ENCODE data around the gene STPG3.
A peak's percentile ranks its signal among the peaks of the same experiment; 100 is the strongest.

Gene STPG3

DNA sequence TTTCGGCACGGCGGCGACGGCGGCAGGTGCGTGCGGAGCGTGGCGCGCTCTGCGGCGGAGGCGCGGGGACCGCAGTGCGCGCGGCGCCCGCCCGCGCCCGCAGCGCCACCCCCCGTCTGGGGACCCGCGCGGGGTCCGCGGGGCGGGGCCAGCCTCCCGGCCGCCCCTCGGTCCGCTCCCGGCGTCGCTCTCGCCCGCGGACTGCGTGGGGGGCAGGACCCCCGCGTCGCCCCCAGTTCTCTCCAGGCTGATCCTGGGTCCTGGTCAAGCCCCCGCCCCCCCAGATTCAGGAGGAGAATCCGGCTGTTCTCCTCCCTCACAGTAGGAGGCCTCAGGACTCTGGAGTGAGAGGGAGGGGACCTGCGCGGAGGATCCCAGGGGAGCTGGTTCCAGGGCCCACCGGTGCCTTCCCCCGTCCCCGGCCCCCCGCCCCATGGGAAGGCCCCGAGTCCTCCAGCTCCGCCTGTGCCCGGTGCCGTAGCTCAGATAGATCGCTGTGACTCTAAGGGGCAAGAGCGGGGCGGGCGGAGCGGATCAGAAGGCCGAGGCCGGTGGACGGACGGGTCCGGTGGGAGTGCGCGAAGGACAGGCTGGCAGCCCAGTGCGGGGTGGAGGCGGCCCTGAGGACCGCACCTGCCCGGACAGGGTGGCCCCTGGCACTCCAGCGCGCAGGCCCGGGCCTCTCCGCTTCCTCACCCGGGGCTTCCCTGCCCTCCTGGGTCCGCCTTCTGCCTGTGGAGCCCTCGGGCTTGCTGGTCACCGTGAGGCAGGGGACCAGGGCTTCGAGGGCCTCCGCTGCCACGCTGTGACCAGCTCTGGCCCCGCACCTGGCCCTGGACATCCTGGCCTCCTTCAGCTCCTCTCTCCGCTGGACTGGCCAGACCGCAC is 28.7 kb upstream of the STPG3 start, which contains the start of gene RNF208:
Gene RNF208, minus strand, starts transcription at position 51 of the 888 bp plus-strand sequence. CDS start 1,028 bp downstream, outside the sequence.
- DNase-seq (ENCODE audit: low spot score), result peak; percentile 77

DNA sequence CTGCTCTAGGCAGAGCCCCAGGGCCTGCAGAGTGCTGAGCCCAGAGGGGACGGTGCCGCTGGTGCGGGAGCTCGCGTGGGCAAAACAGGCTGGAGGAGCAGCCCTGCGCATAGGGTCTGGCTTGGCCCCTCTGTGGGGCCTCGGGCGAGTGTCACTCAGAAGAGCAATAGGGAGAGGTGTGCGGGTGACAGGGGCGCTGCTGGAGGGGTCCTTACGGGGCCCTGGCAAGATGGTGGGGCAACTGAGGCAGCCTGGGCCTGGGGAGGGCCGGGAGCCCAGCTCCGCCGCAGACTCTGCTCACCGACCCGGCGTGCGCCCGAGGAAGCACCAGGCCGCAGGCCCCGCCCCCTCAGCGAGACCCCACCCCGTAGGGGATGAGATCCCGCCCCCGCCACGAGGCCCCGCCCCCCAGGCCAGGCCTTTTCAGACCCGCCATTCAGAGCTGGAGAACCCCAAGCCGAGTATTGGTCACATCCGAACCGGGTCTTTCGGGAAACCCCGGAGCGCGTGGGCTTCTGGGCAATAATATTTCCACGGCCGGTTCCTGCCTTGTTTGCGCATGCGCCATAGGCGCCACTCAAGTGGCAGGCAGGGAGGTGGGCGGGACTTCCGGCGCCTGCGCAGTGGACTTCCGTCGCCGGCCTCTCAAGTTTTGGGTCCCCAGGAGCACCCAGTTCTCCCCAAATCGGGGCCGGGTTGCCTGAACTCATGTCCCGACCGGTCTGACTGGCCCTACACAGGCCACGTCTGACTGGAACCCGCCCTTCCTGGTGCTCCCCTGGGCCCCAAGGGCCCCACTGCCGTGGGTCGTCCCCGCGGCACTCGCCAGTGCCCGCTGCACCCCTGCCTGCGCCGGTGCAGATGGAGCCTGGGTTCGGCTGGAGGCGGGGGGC is 27.8 kb upstream of the STPG3 start:
- DNase-seq (ENCODE audit: low spot score), result peak; percentile 100

- peak; percentile 87 for DNase-seq (ENCODE audit: low spot score)
Measured at GRCh38 chr9:137224830-137225694, 26.0 kb upstream of the STPG3 start, which contains the start of gene CYSRT1. Gene CYSRT1 (plus strand): TSS chr9:137225174. CDS start chr9:137225622, 448 bp downstream.

GRCh38 chr9:137225699-137226331 is 25.3 kb upstream of the STPG3 start:
- DNase-seq (ENCODE audit: low spot score), result no peak

DNA sequence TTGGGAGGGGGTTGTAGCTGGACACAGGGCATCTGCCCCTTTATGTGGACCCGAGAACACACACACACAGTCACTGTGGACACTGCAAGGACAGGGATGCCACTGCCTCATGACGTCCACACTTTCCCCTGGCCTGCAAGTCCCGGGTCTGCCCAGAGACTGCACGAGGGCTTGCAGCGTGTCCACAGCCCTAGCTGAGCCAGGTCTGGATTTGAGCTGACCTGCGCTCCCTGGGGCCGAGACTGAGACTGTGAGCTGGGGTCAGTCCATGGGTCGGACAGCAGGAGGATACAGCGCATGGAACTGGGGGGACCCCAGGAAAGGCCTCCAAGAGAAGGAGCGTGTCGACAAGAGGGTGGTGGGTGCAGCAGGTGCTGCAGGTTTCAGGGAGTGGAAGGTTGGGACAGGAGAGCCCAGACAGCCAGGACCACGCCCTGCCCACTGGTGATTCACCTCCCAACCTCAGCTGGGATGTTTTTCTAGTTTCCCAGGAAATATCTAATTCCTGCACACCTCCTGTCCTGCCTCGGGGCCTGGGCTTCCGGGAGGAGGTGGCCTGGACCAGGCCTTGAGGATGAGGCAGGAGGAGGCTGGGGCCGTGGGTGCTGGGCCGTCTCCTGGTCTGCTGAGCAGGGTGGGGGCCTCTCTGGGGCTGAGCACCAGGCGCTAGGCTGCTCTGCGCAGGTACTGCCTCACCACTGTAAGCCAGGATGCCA is 24.6 kb upstream of the STPG3 start:
- no peak for DNase-seq (ENCODE audit: low spot score)

- peak; percentile 88 for DNase-seq (ENCODE audit: low spot score)
Measured at GRCh38 chr9:137227054-137227852, 23.8 kb upstream of the STPG3 start, which contains the start of gene RNF224. Gene RNF224 (plus strand): TSS chr9:137227502. CDS start chr9:137228336, 834 bp downstream.

GRCh38 chr9:137227853-137228505 is 23.1 kb upstream of the STPG3 start:
- no peak for DNase-seq (ENCODE audit: low spot score)

GRCh38 chr9:137228506-137228967 is 22.5 kb upstream of the STPG3 start:
- no peak for DNase-seq (ENCODE audit: low spot score)

- no peak for DNase-seq (ENCODE audit: low spot score)
Measured at GRCh38 chr9:137228968-137229896, 21.9 kb upstream of the STPG3 start.

DNA sequence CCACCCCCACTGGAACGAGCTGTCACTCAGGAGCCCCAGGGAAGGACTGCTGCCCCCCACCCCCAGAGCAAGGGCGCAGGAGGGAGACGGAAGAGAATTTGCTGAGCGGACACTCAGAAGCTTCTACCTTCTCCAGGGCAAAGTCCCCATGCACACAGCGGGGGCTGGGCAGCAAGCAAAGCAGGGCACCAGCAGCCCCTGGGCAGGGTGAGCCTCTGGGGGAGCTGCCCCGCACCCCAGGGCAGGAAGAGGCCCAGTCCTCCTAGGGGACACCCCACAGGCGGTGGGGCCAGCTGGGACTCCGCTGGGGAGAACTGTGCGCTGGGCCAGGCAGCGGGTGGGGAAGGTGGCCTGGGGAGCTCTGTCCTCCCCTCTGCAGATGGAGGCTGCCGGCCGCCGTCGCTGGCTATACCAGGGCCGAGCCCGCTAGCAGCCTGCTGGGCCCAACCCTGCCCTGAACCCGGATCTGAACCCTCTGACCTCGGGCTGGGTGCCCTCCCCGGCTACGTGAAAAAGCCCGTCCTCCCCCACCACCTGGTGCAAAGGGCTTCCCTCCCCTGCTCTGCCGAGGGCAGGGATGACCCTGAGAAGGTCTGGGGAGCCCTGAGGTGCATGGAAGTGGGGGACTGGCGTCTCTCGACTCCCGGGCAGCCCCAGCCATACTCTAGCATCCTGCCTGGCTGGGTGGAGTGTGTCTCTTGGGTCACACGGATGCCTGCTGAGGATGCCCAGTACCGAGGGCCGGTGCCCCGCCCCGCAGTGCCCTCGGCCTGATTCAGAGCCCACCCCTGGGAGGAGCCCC is 21.0 kb upstream of the STPG3 start:
- no peak for DNase-seq (ENCODE audit: low spot score)

DNA sequence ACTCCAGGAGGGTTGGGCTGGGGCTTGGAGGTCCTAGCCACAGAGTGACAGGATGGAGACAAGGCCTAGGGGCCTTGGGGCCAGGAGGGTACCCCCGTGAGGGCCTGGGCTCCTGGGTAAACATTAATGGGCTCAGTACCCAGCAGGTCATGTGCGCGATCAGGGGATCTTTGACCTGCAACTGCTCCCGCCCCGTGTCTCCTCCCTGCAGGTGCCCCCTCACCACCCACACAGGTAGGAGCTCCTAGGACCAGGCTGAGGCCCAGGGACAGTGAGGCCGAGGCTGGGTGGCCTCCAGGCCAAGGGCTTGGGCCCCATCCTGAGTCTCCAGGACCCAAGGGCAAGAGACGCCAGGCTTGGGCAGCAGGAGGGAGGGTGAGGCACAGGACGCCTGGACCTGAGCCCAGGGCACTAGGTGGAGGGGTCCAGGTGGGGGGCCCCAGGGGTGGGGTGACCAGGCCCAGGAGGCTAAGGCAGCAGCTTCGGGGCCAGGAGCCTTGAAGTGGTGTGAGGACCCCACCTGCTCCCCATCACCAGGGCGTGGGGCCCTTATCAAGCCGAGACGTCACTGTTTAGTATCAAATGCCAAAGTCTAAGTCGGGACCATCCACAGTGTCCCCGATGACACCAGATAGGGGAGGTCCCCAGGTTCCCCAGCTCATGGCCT is 20.2 kb upstream of the STPG3 start, which contains the start of gene SLC34A3:
Gene SLC34A3, plus strand, starts transcription at position 197 of the 667 bp plus-strand sequence. CDS start 802 bp downstream, outside the sequence.
- DNase-seq (ENCODE audit: low spot score), result no peak

DNA sequence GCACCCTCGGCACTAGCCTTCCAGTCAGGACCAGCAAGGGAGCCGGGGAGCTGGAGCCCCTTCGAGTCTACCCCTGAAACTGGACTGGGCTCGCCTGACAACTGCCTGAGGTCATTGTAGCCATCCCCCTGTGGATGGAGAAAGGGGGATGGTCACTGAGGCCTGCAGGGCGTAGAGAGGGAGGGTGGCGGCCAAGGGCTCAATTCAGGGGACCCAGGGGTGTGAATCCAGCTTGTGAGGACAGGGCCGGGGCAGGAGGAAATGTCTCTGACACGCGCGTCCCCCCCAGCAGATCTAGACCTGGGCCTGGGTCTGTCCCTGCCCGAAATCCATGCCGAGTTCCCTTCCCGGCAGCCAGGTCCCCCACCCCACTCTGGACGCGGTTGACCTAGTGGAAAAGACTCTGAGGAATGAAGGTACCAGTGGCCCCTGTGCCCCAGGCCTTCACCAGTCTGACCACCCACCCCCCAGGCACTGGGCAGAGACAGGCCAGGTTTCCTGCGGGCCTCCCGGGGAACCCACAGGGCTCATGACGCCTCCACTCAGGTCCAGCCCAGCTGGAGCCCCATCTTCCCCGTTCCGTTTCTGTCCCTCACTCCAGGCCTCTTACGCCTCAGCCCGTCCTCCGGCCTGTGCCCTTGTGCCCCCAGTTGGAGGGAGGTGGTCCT is 19.6 kb upstream of the STPG3 start:
- DNase-seq (ENCODE audit: low spot score), result no peak

- no peak for DNase-seq (ENCODE audit: low spot score)
Measured at GRCh38 chr9:137232101-137232500, 19.0 kb upstream of the STPG3 start.

DNA sequence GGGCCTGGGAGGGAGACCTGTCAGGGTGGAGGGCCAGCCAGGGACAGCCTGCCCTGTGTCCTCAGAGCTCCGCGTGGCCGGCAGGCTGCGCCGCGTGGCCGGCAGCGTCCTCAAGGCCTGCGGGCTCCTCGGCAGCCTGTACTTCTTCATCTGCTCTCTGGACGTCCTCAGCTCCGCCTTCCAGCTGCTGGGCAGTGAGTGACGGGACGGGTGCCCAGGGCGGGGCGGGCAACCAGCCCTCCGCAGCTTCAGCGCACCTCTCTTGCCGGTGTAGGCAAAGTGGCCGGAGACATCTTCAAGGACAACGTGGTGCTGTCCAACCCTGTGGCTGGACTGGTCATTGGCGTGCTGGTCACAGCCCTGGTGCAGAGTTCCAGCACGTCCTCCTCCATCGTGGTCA is 18.6 kb upstream of the STPG3 start:
- DNase-seq (ENCODE audit: low spot score), result no peak

GRCh38 chr9:137233143-137233980 is 17.7 kb upstream of the STPG3 start:
- no peak for DNase-seq (ENCODE audit: low spot score)
